Endothelial cell of umbilical vein (primary cell): ENCODE data around the gene PCGF6. TPM values are rescaled to one million over a fixed set of nuclear protein-coding genes. Genes with fewer than 3 reads are reported as not detected.

Experiments
- BruUV-seq: library from RNA; stranded (reverse); fragments of 400-500 nt; replicated peaks from 2 replicates; lab custom pipeline; 2021; lab: Mats Ljungman, UMichigan
- CTCF ChIA-PET: fragments of 300-600, 350-600 bp; sonication (Branson Sonifier 250); formaldehyde crosslinking; loops from one replicate; lab custom pipeline; 2021; ENCODE audit warnings: antibody characterized with exemption, inconsistent platforms; lab: Charles Lee
- POLR2A ChIA-PET: fragments of 300-600, 350-600 bp; sonication (Branson Sonifier 250); formaldehyde crosslinking; loops from one replicate; lab custom pipeline; 2021; ENCODE audit warnings: antibody characterized with exemption, inconsistent platforms; lab: Charles Lee
- DNase-seq: peaks from one replicate; pipeline ENCODE4 v3.0.0-alpha.2; 2011; ENCODE audit warnings: low read depth, low spot score
- FAIRE-seq: peaks from 2 replicates; lab custom pipeline; 2011; peaks lifted over from hg19 to GRCh38; lab: Jason Lieb, UNC
- H2AFZ ChIP-seq: 2 replicates; pipeline ENCODE4 v1.6.0; 2012; ENCODE audit warnings: low read depth, low read length, control low read depth, inconsistent platforms
- H3K27ac ChIP-seq: 2 replicates; pipeline ENCODE4 v1.5.1; 2011; ENCODE audit warnings: low read depth, mild to moderate bottlenecking, control low read depth, low read length, moderate library complexity; ENCODE audit not compliant: insufficient read depth
- H3K27me3 ChIP-seq, 2 experiments: 2 replicates each; pipeline versions ENCODE4 v1.6.0 to v1.6.1; 2011; ENCODE audit warnings: low read length in 2 of 2, mixed read lengths in 1 of 2; ENCODE audit not compliant: control insufficient read depth in 2 of 2, insufficient read depth in 2 of 2
- H3K36me3 ChIP-seq, 2 experiments: 2 replicates in 1 of 2; 3 replicates in 1 of 2; pipeline ENCODE4 v1.5.1; 2011; ENCODE audit warnings: low read length in 2 of 2, mild to moderate bottlenecking in 1 of 2, moderate library complexity in 1 of 2; ENCODE audit not compliant: control insufficient read depth in 2 of 2, insufficient read depth in 2 of 2; ENCODE audit errors: extremely low read depth in 1 of 2
- H3K4me1 ChIP-seq: 3 replicates; pipeline ENCODE4 v1.5.1; 2011; ENCODE audit warnings: mild to moderate bottlenecking, low read length; ENCODE audit not compliant: control insufficient read depth, insufficient read depth; ENCODE audit errors: extremely low read depth
- H3K4me2 ChIP-seq: 2 replicates; pipeline ENCODE4 v1.6.1; 2011; ENCODE audit warnings: low read length, control low read depth, mixed read lengths; ENCODE audit not compliant: insufficient read depth
- H3K4me3 ChIP-seq, 3 experiments: fragments of 200-600 bp in 1 of 3; sonication (generic), shearing (Covaris generic) in 1 of 3; replicated peaks in 1 of 3; 2 replicates each; pipeline ENCODE4 v1.5.1; 2011 to 2016; ENCODE audit warnings: control low read depth in 3 of 3, low read length in 3 of 3, mild to moderate bottlenecking in 2 of 3, inconsistent platforms in 1 of 3, low read depth in 1 of 3, moderate library complexity in 1 of 3; ENCODE audit not compliant: insufficient read depth in 1 of 3
- H3K79me2 ChIP-seq: 2 replicates; pipeline ENCODE4 v1.6.0; 2012; ENCODE audit warnings: low read length, inconsistent platforms; ENCODE audit not compliant: control insufficient read depth, insufficient read depth
- H3K9ac ChIP-seq: replicated peaks from 2 replicates; pipeline ENCODE3; 2011; ENCODE audit warnings: low read length, control low read depth; ENCODE audit not compliant: insufficient read depth; ENCODE audit errors: extremely low read depth
- H3K9me1 ChIP-seq: replicated peaks from 3 replicates; pipeline ENCODE4 v1.6.0; 2011; ENCODE audit warnings: mild to moderate bottlenecking, low read length; ENCODE audit not compliant: control insufficient read depth, insufficient read depth; ENCODE audit errors: extremely low read depth
- H3K9me3 ChIP-seq: replicated peaks from 2 replicates; pipeline ENCODE4 v1.5.1; 2012; ENCODE audit warnings: low read length, inconsistent platforms; ENCODE audit not compliant: control insufficient read depth, insufficient read depth
- H4K20me1 ChIP-seq: replicated peaks from 2 replicates; pipeline ENCODE3; 2011; ENCODE audit warnings: mild to moderate bottlenecking, low read length; ENCODE audit not compliant: control insufficient read depth, insufficient read depth; ENCODE audit errors: extremely low read depth
- CTCF ChIP-seq, 2 donors: IDR thresholded peaks; 1 replicate in 1 of 2; 2 replicates in 1 of 2; pipeline ENCODE4 v1.5.1; 2011; ENCODE audit warnings: low read length in 2 of 2, mild to moderate bottlenecking in 2 of 2, moderate library complexity in 2 of 2, control low read depth in 1 of 2, inconsistent platforms in 1 of 2, low read depth in 1 of 2; ENCODE audit not compliant: insufficient read depth in 1 of 2; ENCODE audit errors: extremely low read depth in 1 of 2
- EZH2 ChIP-seq: IDR thresholded peaks from 2 replicates; pipeline ENCODE4 v1.6.1; 2012; ENCODE audit warnings: borderline replicate concordance, low read depth, mild to moderate bottlenecking, moderate library complexity, low read length, inconsistent platforms; ENCODE audit not compliant: severe bottlenecking
- FOS ChIP-seq: IDR thresholded peaks from 2 replicates; pipeline ENCODE4 v1.6.1; 2011; ENCODE audit warnings: mild to moderate bottlenecking, low read length, moderate library complexity, borderline replicate concordance; ENCODE audit not compliant: insufficient read depth
- GATA2 ChIP-seq: IDR thresholded peaks from 2 replicates; pipeline ENCODE4 v1.7.0; 2011; ENCODE audit warnings: low read depth, mild to moderate bottlenecking, moderate library complexity, mixed read lengths, low read length; ENCODE audit not compliant: insufficient read length, insufficient read depth
- JUN ChIP-seq: IDR thresholded peaks from 2 replicates; pipeline ENCODE4 v1.6.1; 2011; ENCODE audit warnings: borderline replicate concordance, low read depth; ENCODE audit not compliant: insufficient read length, insufficient read depth
- MAX ChIP-seq: IDR thresholded peaks from 2 replicates; pipeline ENCODE4 v1.6.1; 2011; ENCODE audit not compliant: insufficient read depth, insufficient read length
- MYC ChIP-seq: IDR thresholded peaks from one replicate; pipeline ENCODE4 v1.6.1; 2011; ENCODE audit warnings: mild to moderate bottlenecking, low read depth, low read length
- POLR2A ChIP-seq: IDR thresholded peaks from 2 replicates; pipeline ENCODE4 v1.6.1; 2012; ENCODE audit warnings: low read depth, mild to moderate bottlenecking, control low read depth, low read length
- POLR2AphosphoS5 ChIP-seq: IDR thresholded peaks from 2 replicates; pipeline ENCODE4 v1.6.1; 2012; ENCODE audit warnings: low read depth, mild to moderate bottlenecking, control low read depth, low read length, moderate library complexity; ENCODE audit not compliant: insufficient read depth
- dilution Hi-C: fragments of 300-500 bp; cut with MboI; formaldehyde crosslinking; loops from one replicate; pipeline ENCODE4 v1.15.0; 2019; ENCODE audit warnings: low sequenced_read_pairs; ENCODE audit not compliant: extremely low pct_ligation_motif_present
- intact Hi-C: fragments of 100-400 bp; cut with micrococcal nuclease; formaldehyde crosslinking; loops from one replicate; pipeline ENCODE4 v1.10.0; 2022
- polyA plus RNA-seq, 4 experiments: library from polyadenylated mRNA; depleted of rRNA in 3 of 4; stranded (reverse) in 3 of 4; unstranded in 1 of 4; fragments of >200 nt; gene quantifications; 2 replicates each; pipeline versions ENCODE4 v1.2.1 to v1.2.3, GENCODE V29; 2011 to 2012; ENCODE audit warnings: missing spikeins in 1 of 4
- total RNA-seq: library from RNA; stranded (reverse); gene quantifications from 2 replicates; pipeline ENCODE4 v1.2.3, GENCODE V29; 2021

The PCGF6 gene
- total and polyA plus RNA-seq, 2 donors (not counting 3 experiments of a cell fraction or from before 2014, with no cell fraction given), result 3.8 to 11.3 TPM

- ChIA-PET CTCF (interaction anchor here (1.0 to 1.9 kb wide), 3 partner anchors 8 to 480 kb away, joined by 3 to 5 read pairs (median 4); partner anchors contain the start of gene CNNM2), POLR2A (no interaction called here)
- Histone ChIP-seq H3K4me2 (peak overlapping the region; percentile 72), H4K20me1 (no peaks in the 10 kb centered on the region), H2AFZ (peak overlapping the region; percentile 70), H3K36me3 (peaks cover 5 to 12% of the 10 kb centered on the region in 2 experiments), H3K9me3 (no peaks in the 10 kb centered on the region), H3K9me1 (no peaks in the 10 kb centered on the region), H3K9ac (peak overlapping the region; percentile 80), H3K79me2 (peaks cover 62% of the 10 kb centered on the region), H3K4me3 (peak overlapping the region; percentile 65 to 89 (median 81)), H3K27me3 (no peaks in the 10 kb centered on the region), H3K4me1 (peaks cover 16% of the 10 kb centered on the region), H3K27ac (peak overlapping the region; percentile 8)
- FAIRE-seq (no peak), DNase-seq (no peak)
- no TSS peak for BruUV-seq
- intact Hi-C loops, result no loop called here
- TF ChIP-seq EZH2 (no peak), POLR2A (no peak), MAX (no peak), MYC (no peak), CTCF (IDR thresholded peaks at IDR 0.05; ENCODE audit: extremely low read depth in 1 of 2, insufficient read depth in 1 of 2, low read depth in 1 of 2, low read length in 2 of 2) (no peak), JUN (no peak), GATA2 (no peak), FOS (no peak), POLR2AphosphoS5 (no peak)
- dilution Hi-C loops, result no loop called here
Measured at GRCh38 chr10:103397191-103397825, 46.4 kb upstream of the PCGF6 start.
